Lung microvascular endothelial cell (primary cell): ENCODE measurements around the gene AK4. TPM values are rescaled to one million over a fixed set of nuclear protein-coding genes. Genes with fewer than 3 reads are reported as not detected.
A peak's percentile ranks its signal among the peaks of the same experiment; 100 is the strongest.
"Not testable (repeated sequence)": the region's sequence is repeated elsewhere in the genome, so short reads cannot be mapped to it uniquely, and the experiment has no call there.

ENCODE experiments used
- DNase-seq, 2 donors: peaks; one replicate each; pipeline versions ENCODE4 v3.0.0 to v3.0.0-alpha.2; 2010; ENCODE audit warnings: low read depth in 2 of 2
- total RNA-seq: library from RNA; depleted of rRNA; stranded (reverse); fragments of >200 nt; gene quantifications from 2 replicates; pipeline ENCODE4 v1.2.1, GENCODE V29; 2014

AK4 gene
- total RNA-seq, 1 donor from 2014 or later: 26.4 TPM

GRCh38 chr1:65213271-65214023 is 65.4 kb downstream of the AK4 start:
- DNase-seq: no peak

GRCh38 chr1:65214340-65215027 is 66.5 kb downstream of the AK4 start:
- no peak for DNase-seq

GRCh38 chr1:65216989-65217388 is 69.0 kb downstream of the AK4 start:
- no peak for DNase-seq

GRCh38 chr1:65221638-65222339 is 73.8 kb downstream of the AK4 start:
- no peak for DNase-seq

- no peak for DNase-seq
Measured at GRCh38 chr1:65222340-65222940, 74.4 kb downstream of the AK4 start.

GRCh38 chr1:65224681-65225091 is 76.7 kb downstream of the AK4 start:
- DNase-seq: no peak

GRCh38 chr1:65225179-65225578 is 77.2 kb downstream of the AK4 start:
- DNase-seq: no peak

- DNase-seq: no peak
Measured at GRCh38 chr1:65229201-65229600, 81.2 kb downstream of the AK4 start.

GRCh38 chr1:65229754-65230339 is 81.8 kb downstream of the AK4 start:
- DNase-seq: no peak

- peak in 1 of 2 donors; percentile 38 for DNase-seq
Measured at GRCh38 chr1:65230731-65231481, 82.9 kb downstream of the AK4 start.

- no peak for DNase-seq
Measured at GRCh38 chr1:65231718-65232330, 83.8 kb downstream of the AK4 start.

GRCh38 chr1:65232461-65232990 is 84.5 kb downstream of the AK4 start:
- DNase-seq: no peak

- no peak for DNase-seq
Measured at GRCh38 chr1:65233782-65234181, 85.8 kb downstream of the AK4 start.

- DNase-seq: peak; percentile 41 to 59
Measured at GRCh38 chr1:65235867-65236805, 88.1 kb downstream of the AK4 start.

- not testable (repeated sequence) for DNase-seq
Measured at GRCh38 chr1:65237088-65237487, 89.1 kb downstream of the AK4 start.

GRCh38 chr1:65237503-65237902 is 89.5 kb downstream of the AK4 start:
- no peak for DNase-seq

- DNase-seq: no peak
Measured at GRCh38 chr1:65238010-65238409, 90.0 kb downstream of the AK4 start.

GRCh38 chr1:65243491-65243890 is 95.5 kb downstream of the AK4 start:
- DNase-seq: no peak

- no peak for DNase-seq
Measured at GRCh38 chr1:65245295-65245694, 97.3 kb downstream of the AK4 start.
